Hypothalamus (tissue), 51 donors: ENCODE data around the gene OR6C76.
"Not testable (repeated sequence)": the region's sequence is repeated elsewhere in the genome, so short reads cannot be mapped to it uniquely, and the experiment has no call there.

Experiments used
- DNase-seq, 51 donors: peaks; one replicate each; lab custom pipeline; 2025; lab: John Stamatoyannopoulos, UW

Gene OR6C76

GRCh38 chr12:55425954-55426353 lies at the start of gene OR6C76:
Gene OR6C76 (plus strand): TSS chr12:55426254. CDS start chr12:55426254, 0 bp downstream.
- no peak for DNase-seq

GRCh38 chr12:55385891-55386290 lies 40.2 kb upstream of the OR6C76 start:
- no peak for DNase-seq

- no peak for DNase-seq
These were observed 33.8 kb upstream of the OR6C76 start for GRCh38 chr12:55392032-55392795.

GRCh38 chr12:55396326-55396725 lies 29.7 kb upstream of the OR6C76 start:
- no peak for DNase-seq

GRCh38 chr12:55400229-55400628 lies 25.8 kb upstream of the OR6C76 start, which contains the start of gene OR6C65:
Gene OR6C65 (plus strand): TSS chr12:55400529. CDS start chr12:55400529, 0 bp downstream.
- DNase-seq = no peak

- no peak for DNase-seq
These were observed 18.2 kb upstream of the OR6C76 start for GRCh38 chr12:55407866-55408265.

- not testable (repeated sequence) for DNase-seq
These were observed 16.9 kb upstream of the OR6C76 start for GRCh38 chr12:55409133-55409532.

- DNase-seq = not testable (repeated sequence)
These were observed 13.9 kb upstream of the OR6C76 start for GRCh38 chr12:55412138-55412537.

GRCh38 chr12:55413498-55414388 lies 12.3 kb upstream of the OR6C76 start:
- not testable (repeated sequence) for DNase-seq

GRCh38 chr12:55414396-55414823 lies 11.6 kb upstream of the OR6C76 start:
- DNase-seq = not testable (repeated sequence)

GRCh38 chr12:55414889-55415288 lies 11.2 kb upstream of the OR6C76 start:
- DNase-seq = not testable (repeated sequence)

GRCh38 chr12:55416961-55417360 lies 9.1 kb upstream of the OR6C76 start:
- DNase-seq = no peak

- no peak for DNase-seq
These were observed 5.6 kb upstream of the OR6C76 start for GRCh38 chr12:55420307-55420962.

- no peak for DNase-seq
These were observed 2.5 kb downstream of the OR6C76 start for GRCh38 chr12:55428331-55429243.

- not testable (repeated sequence) for DNase-seq
These were observed 15.2 kb downstream of the OR6C76 start for GRCh38 chr12:55441233-55441632.

GRCh38 chr12:55443776-55444175 lies 17.7 kb downstream of the OR6C76 start, which contains the start of gene OR6C2:
Gene OR6C2 (plus strand): TSS chr12:55444076. CDS start chr12:55452214, 8,138 bp downstream.
- no peak for DNase-seq

GRCh38 chr12:55445357-55445756 lies 19.3 kb downstream of the OR6C76 start:
- no peak for DNase-seq

GRCh38 chr12:55446326-55446725 lies 20.3 kb downstream of the OR6C76 start:
- DNase-seq = no peak

- no peak for DNase-seq
These were observed 22.8 kb downstream of the OR6C76 start for GRCh38 chr12:55448825-55449224.

GRCh38 chr12:55464926-55465325 lies 38.9 kb downstream of the OR6C76 start:
- not testable (repeated sequence) for DNase-seq
